GM21737 (cell line): ENCODE data around the gene KRT23.

Experiments used
- ATAC-seq: cut with Tn5 transposase; IDR thresholded peaks from one replicate; pipeline ENCODE4 v1.9.1; 2021; ENCODE audit warnings: mild to moderate bottlenecking, moderate library complexity; ENCODE audit not compliant: unreplicated experiment

KRT23 gene

DNA sequence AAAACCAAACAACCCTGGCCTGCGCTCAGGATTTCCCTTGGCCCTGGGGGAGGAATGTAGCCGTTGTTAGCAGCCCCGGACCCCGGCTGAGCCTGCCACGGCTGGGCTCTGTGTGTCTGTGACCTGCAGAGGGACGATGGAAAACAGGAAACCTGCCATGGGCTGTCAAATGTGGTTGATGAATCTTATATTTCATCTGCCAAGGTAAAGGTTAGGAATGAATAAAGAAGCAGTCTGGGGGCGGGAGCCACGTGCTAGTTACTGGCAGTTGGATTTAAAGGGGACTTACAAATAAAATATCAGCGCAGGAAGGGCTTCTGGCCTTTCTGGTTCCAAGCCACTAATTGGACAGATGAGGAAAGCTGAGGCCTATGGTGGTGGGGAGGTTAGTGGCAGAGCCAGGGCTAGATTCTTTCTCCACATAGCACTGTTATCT lies at the start of gene KRT23:
TSS of gene KRT23 (minus strand) at position 263 of the 436 bp plus-strand sequence. CDS start 1,043 bp downstream, outside the sequence.
- ATAC-seq, result no peak

DNA sequence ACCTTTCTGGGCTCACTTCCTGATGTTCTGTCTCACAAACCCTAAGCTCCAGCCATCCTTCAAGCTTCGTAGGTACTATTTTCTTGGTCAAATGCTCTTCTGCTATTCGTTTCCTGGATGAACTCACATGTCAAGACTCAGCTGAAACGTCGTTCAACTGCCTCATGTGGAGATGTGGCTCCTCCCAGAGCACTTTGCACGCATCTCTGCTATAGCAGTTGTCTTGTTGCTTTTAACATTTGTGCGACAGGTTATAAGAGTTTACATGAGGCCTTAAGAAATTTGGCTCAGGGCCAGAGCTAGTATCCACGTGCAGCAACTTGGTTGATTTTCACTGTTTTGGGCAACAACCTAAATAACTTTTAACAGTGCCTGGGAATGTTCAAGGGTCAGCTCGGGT lies 49.5 kb upstream of the KRT23 start:
- no peak for ATAC-seq

GRCh38 chr17:40984226-40984625 lies 46.8 kb upstream of the KRT23 start, which contains the start of gene KRT40:
Gene KRT40 (minus strand): TSS chr17:40984326. CDS start chr17:40984273, 53 bp downstream.
- no peak for ATAC-seq

DNA sequence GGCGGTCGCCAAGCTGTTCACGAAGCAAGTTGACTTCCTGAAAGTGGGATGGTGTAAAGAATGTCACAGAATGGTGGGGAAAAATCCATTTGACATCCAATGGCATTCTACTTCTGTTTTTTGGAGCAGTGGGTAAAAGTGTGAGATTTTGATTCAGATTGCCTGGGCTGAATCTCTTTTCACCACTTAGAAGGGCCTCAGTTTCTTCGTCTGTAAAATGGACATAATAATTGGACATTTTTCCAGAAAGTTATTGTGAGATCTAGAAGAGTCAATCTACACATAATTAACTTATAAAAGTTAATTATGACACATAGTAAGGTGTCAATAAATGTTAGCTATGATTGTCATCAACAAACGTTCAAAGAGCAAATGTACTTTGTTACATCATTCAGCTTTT lies 43.7 kb upstream of the KRT23 start:
- no peak for ATAC-seq

DNA sequence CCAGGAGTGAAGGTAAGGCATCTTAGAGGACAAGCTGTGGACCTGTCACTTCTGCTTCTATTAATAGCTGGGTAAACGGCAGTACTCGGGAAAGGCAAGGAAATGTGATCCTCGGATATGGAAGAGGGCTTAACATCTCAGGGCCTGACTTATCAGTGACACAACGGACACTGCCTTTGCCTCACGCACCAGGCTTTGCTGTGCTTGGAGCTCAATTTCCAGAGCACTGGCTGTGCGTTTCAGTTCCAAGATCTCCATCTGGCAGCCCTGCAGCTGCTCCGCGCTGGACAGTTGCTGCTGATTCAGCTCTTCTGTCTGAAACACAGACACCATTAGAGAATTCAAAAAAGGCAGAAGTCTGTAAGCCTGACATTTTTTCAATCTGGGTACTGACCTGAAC lies 43.1 kb upstream of the KRT23 start:
- no peak for ATAC-seq

GRCh38 chr17:40980117-40980516 lies 42.7 kb upstream of the KRT23 start:
- no peak for ATAC-seq

- ATAC-seq, result no peak
Observed at GRCh38 chr17:40978575-40979151, 41.2 kb upstream of the KRT23 start.

GRCh38 chr17:40975516-40975915 lies 38.1 kb upstream of the KRT23 start:
- ATAC-seq, result no peak

GRCh38 chr17:40974366-40974765 lies 36.9 kb upstream of the KRT23 start:
- no peak for ATAC-seq

DNA sequence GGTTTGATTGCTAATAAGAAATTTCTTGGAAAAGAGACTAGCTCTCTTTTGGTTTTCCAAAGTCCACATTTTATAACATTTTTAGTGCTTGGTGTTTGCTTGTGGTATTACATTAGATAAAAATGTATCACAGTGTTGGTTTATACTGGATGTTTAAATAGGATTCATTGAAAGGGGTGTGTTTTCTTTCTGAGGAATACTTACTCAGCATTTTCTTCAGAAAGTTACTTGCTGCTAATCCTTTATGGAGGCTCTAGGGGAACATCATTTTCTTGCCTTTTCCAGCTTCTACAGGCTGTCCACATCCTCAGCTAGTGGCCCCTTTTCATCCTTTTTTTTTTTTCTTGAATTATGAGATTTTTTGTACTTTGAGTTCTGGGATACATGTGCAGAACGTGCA lies 30.1 kb upstream of the KRT23 start:
- ATAC-seq, result no peak

DNA sequence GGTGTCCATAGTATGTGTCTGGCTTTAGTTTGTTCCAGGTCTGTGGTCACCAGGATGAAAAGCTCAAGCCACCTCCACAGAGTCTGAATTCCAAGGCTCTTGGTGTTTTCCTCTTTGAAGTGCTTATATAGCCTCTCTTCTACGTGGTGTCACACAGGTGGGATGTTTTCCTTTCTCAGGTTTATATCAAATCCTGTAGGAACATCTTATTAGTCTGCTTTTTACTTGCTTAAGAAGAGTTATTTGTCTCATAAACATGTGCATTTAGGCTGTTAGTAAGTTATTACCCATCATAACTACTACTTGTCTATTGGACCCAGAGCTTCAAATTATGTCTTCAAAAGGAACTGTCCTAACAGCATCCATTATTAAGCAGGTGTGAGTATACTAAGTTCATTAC lies 29.4 kb upstream of the KRT23 start, which contains the start of gene KRT39:
TSS of gene KRT39 (minus strand) at position 101 of the 400 bp plus-strand sequence. CDS start at position 9, 92 bp downstream.
- no peak for ATAC-seq

DNA sequence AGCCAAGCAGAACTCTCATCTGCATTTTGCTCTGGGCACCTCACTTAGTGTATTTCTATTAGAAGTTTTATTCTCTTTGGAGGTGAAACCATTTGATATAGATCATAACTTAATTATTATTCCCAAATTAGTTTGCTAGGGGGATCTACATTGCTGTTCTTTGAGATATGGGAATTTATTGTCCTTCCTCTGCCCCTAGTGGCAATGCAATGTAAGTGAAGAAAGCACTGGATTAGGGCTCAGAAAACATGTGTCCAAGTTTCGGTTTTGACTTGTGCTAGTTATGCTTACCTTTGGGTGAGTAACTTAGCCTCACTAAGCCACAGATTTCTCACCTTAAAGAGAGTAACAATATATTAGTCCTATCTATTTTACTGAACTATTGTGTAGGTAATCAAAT lies 26.4 kb upstream of the KRT23 start:
- ATAC-seq, result no peak

DNA sequence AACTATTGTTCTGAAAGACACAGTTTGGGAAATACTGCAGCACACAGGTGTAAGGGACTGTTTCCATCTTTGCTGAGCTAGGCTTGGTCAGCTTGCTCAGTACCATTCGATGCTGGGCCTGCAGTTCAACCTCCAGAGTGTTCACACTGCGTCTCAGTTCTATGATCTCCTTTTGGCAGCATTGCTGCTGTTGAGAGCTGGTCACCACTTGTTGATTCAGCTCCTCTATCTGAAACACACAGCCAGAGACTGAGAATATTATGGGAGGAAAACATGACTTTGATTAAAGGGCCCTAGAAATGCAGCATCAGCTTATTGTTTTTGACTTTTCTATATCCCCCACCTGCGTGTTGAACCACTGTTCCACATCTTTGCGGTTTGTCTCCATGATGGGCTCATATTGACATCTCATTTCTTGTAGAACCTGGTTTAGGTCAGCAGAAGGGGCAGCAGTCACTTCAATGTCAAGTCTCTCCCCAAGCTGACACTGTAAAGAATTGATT lies 24.7 kb upstream of the KRT23 start:
- ATAC-seq, result no peak

GRCh38 chr17:40961591-40961990 lies 24.1 kb upstream of the KRT23 start:
- no peak for ATAC-seq

DNA sequence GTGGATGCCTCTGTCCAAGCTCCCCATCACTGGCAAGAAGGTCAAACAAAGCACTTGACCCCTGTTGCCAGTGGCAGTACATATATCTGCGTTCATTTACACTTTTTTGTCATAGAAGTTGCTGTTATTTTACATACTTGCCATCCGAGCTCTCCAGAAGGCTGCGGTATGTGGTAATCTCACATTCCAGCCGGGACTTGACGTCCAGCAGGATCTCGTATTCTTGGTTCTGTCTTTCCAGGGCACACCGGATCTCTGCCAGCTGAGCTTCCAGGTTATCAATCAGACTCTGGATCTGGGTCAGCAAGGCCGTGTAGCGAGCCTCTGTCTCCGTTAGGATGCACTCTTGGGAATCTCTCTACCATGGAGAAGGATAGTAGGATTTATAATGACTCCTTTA lies 22.7 kb upstream of the KRT23 start:
- no peak for ATAC-seq

- no peak for ATAC-seq
Observed at GRCh38 chr17:40958086-40958953, 20.9 kb upstream of the KRT23 start.

- ATAC-seq, result no peak
Observed at GRCh38 chr17:40956401-40957254, 19.2 kb upstream of the KRT23 start.

DNA sequence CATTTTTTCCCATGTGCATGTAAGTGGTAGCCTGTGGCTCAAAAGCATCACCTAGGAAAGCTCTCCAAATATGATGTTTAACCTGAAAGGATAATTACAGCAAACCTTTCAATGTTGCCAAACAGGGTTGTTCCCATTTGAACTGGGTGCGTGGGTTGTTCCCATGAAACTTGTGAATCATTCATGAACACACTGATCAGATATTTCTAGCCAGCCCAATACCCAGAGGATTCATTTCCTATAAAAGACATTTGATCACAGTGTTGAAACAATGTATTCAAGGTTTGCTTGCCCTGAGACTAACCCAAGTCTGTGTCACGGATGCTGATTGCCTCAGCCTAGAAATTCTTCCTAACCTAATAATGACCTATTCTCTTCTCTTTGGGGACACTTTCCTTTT lies 16.4 kb upstream of the KRT23 start:
- no peak for ATAC-seq

DNA sequence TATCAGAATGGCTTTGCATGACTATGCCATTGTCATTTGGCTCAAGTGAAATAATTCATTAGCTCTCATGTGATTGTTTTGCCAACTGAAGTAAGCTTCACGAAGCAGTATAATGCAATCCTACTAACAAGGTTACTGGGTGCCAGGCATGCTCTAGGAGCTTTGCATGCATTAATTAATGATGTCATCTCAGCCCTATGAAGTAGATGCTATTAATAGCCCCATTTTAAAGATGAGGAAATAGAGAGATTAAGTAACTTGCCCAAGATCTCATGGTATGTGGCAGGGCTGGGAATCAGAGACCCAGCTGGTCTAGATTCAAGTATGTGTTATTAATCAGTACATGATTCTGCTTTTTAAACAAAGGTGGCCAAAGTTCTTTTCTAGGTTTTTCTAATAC lies 15.2 kb upstream of the KRT23 start:
- ATAC-seq, result no peak

DNA sequence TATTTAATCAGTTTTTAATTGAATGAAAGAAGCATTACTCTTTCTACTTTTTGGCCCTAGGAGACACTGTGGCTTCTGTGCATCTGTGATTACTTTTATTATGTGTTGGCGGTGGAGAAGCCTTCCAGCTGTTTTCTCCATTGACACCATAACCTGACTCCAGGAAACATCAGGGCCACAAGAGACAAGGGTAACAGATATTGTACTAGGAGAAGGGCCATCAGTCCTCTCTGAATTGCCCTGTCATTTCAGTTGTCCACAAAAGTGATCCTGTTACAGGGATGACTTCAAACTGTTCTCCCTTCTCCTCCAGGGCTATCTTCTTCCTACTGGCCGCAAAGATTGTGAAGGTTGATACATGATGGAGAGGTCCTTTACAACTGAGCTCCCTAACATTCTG lies 14.7 kb upstream of the KRT23 start:
- ATAC-seq, result no peak

- ATAC-seq, result no peak
Observed at GRCh38 chr17:40951011-40951622, 13.7 kb upstream of the KRT23 start.
